Stimulated activated CD8-positive, alpha-beta memory T cell treated with anti-CD3 and anti-CD28 coated beads, Interleukin-15, amount 100 ng/mL, for 1 hour (primary cell): ENCODE measurements around the gene FUT2.
"Not testable (repeated sequence)": the region's sequence is repeated elsewhere in the genome, so short reads cannot be mapped to it uniquely, and the experiment has no call there.

Source experiments
- DNase-seq: peaks from one replicate; pipeline ENCODE4 v3.0.0-alpha.2; 2020; ENCODE audit warnings: low read depth

FUT2 gene

GRCh38 chr19:48695743-48696352 is at the start of gene FUT2:
FUT2 (plus strand) TSS chr19:48695971; CDS start chr19:48702957, 6,986 bp downstream.
- no peak for DNase-seq

DNA sequence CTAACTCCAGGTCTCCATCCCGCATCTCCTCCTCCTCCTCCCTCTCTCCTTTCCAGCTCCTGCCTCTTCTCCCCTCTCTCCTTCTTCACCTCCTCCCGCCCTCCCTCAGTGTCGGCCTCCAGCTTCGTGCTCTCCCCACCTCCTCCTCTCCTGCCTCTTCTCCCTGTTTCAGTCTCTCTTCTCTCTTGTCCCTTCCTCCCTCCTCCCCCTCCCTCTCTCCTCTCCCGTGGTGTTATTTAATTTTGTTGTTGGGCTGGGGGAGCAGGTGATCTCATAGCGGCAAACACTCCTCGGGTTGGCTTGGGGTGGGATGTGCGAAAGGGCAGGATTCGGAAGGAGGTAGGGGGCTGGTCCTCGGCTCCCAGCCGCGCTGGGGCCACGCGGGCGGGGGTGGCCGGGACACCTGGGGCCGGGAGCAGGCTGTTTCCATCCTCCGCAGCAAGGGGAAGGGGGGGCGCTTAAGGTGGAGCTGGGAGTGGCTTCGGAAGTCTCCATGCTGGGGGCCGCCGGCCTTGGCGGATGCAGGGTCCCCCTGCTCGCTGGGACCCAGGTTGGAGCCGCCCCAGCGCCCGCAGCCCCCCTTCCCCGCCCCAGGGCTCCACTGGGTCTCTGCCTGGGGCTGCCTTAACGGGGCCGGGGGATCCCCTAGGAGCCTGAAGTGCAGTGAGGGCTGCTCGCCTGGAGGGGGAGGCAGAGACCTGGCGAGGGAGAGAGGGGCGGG is 49.6 kb upstream of the FUT2 start, which contains the start of gene CA11:
Gene CA11 (minus strand): TSS at position 187 of the 721 bp plus-strand sequence. CDS start 555 bp downstream, outside the sequence.
- peak; percentile 88 for DNase-seq

- no peak for DNase-seq
Measured at GRCh38 chr19:48646722-48647216, 49.0 kb upstream of the FUT2 start.

DNA sequence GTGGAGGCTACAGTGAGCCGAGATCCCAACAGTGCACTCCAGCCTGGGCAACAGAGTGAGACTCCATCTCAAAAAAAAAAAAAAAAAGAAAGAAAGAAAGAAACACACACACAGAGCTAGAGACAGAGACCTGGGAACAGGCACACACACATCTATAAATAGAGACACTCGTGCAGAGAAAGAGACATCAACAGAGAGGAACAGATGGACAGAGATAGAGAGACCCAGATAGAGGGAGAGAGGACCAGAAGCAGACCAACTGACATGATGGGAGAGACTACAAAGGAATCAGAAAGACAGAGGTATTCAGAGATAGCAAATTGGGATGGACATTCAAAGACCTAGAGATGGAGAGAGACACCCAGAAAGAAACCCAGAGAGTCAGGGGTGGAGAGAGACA is 47.6 kb upstream of the FUT2 start:
- no peak for DNase-seq

DNA sequence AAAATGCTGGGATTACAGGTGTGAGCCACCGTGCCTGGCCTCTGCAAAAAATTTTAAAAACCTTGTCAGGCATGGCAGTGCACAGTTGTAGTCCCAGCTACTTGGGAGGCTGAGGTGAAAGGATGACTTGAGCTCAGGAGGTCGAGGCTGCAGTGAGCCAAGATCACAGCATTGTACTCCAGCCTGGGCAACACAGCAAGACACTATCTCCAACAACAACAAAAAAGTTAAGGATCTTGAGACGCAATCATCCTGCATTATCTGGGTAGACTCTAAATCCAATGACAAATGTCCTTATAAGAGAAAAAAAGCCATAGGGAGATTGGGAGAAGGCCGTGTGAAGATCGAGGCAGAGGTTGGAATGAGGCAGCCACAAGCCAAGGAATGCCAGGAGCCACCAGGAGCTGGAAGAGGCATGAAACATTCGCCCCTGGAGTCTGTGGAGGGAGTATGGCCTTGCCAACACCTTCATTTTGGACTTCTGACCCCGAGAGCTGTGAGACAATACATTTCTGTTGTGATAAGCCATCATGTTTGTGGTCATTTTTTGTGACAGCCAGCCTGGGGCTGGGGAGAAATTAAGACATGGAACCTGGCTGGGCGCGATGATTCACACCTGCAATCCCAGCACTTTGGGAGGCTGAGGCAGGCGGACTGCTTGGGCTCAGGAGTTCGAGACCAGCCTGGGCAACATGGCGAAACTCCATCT is 44.6 kb upstream of the FUT2 start:
- no peak for DNase-seq

GRCh38 chr19:48651683-48652048 is 44.1 kb upstream of the FUT2 start:
- no peak for DNase-seq

DNA sequence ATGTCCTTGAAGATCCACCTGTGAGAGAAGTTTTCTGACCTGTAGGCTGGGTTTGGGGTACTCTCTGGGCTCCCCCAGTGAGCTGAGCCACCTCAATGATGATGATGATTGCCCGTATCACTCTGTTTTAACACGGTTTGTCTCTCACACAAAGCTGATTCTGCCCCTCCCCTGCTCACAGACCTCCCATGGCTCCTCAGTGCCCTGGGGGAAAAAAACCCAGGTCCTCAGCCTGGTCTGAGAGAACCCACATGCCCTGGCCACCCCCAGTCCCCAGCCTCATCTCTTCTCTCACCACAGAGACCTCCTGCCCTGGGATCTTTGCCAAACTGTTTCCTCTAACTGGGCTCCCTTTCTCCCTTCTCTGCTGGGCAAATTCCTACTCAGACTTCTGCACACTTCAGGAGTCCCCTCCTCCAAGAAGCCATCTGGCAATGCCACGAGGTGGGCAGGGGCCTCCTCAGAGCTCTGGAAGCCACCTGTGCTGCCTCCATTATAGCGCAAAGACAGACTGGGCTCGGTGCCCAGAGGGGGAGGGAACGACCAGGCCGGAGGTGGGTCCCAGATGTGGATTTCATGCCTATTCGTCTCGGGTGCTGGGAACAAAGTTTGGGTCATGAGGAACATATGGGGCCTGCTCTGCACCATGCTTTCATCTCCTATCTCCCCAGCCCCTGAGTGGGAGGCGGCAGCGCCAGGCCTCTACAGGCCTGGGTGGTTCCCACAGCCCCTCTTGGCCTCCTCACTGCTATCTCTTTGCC is 41.3 kb upstream of the FUT2 start:
- DNase-seq = no peak

GRCh38 chr19:48656840-48657474 is 38.8 kb upstream of the FUT2 start:
- DNase-seq = no peak

DNA sequence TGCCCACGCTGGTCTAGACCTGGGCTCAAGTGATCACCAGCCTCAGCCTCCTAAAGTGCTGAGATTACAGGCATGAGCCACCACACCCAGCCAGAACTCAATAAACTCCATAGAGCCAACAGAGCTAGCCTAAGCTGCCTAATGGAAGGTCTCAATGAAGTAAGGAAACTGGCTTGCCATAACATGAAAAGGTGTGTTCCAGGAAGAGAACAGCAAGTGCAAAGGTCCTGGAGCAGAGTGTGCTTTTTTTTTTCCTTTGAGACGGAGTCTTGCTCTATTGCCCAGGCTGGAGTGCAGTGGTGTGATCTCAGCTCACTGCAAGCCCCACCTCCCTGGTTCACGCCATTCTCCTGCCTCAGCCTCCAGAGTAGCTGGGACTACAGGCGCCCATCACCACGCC is 37.9 kb upstream of the FUT2 start:
- not testable (repeated sequence) for DNase-seq

DNA sequence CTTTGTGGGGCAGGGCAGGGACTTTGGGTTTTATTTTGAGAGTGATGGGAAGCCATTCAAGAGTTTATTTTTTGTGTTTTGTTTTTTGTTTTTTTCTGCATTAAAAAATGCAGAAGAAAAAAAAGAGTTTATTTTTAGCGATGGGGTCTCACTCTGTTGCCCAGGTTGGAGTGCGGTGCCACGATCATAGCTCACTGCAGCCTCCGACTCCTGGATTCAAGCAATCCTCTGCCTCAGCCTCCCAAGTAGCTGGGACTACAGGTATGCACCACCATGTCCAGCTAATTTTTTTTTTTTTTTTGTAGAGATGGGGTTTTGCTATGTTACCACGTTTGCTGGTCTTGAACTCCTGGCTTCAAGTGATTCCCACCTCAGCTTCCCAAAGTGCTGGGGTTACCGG is 37.3 kb upstream of the FUT2 start:
- DNase-seq = no peak

GRCh38 chr19:48659768-48660167 is 36.0 kb upstream of the FUT2 start:
- no peak for DNase-seq

GRCh38 chr19:48660852-48661710 is 34.7 kb upstream of the FUT2 start:
- peak; percentile 62 for DNase-seq

DNA sequence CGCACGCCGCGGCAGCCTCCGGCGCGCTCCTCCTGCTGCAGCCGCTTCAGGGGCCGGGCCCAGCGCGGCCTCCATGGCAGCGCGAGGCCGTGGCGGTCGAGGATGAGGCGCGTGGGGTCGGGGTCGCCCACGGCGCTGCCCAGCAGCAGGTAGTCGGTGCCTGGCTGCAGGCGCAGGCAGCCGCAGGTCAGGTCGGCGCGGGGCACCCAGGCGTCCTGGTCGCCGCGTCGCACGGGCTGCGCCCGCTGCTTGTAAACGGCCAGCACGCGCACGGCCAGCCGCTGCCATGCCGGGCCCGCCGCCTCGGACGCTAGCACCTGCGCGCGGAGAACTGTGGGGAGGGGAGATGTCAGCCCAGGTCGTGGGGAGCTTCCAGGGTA is 34.1 kb upstream of the FUT2 start:
- no peak for DNase-seq

GRCh38 chr19:48663667-48664066 is 32.1 kb upstream of the FUT2 start:
- no peak for DNase-seq

GRCh38 chr19:48664476-48664875 is 31.3 kb upstream of the FUT2 start:
- DNase-seq = no peak

GRCh38 chr19:48665786-48666185 is 30.0 kb upstream of the FUT2 start:
- no peak for DNase-seq

- DNase-seq = no peak
Measured at GRCh38 chr19:48668332-48668731, 27.4 kb upstream of the FUT2 start.

GRCh38 chr19:48668761-48669160 is 27.0 kb upstream of the FUT2 start:
- no peak for DNase-seq

- no peak for DNase-seq
Measured at GRCh38 chr19:48669903-48670668, 25.7 kb upstream of the FUT2 start.
